ENCODE data around the gene PCNA.

DNA sequence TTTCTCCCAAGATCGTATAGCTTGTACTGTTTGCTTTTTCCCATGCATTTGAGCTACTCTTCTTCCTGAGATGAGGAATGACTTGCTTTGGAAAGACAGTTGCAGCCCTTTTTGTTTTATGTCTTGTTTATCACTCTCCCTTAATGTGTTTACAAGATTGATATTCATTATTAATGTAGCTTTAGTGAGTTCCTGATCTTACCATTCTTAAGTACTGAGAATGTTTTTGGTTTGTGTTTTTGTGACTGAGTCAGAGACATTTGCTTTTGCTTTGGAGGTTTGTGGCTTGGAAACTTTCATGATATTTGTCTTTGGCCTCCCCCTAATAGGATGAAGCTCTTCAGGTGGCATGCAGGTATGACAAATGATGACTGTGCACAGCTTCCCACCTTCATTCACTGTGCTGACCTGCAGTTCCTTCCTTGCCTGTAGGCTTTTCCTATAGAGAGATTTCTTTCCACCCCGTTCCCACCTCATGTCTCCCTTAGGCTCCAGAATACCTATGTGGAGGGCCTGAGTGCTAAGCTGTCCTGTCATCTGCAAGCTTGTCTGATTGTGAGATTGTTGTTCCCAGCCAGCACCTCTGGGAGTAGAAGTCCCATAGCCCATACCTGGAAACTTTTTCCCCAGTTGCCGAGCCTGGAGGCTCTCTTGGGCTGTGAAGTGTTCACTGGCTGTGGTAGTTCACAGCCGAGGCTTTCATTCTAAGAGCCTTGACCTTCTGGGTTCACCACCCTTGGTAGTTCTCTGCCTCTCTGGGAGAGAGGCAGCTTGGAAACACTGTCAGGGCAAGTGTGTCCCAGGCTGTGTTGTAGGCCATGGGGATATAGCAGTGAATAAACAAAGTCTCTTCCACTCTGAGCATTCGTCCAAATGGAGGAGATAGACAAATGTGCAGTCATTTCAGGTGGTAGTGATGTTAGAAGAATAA is 34.1 kb upstream of the PCNA start:
- TF ChIP-seq POLR2A (IDR thresholded peaks at IDR 0.05): no peak
- TF ChIP-seq, protein P1, sequence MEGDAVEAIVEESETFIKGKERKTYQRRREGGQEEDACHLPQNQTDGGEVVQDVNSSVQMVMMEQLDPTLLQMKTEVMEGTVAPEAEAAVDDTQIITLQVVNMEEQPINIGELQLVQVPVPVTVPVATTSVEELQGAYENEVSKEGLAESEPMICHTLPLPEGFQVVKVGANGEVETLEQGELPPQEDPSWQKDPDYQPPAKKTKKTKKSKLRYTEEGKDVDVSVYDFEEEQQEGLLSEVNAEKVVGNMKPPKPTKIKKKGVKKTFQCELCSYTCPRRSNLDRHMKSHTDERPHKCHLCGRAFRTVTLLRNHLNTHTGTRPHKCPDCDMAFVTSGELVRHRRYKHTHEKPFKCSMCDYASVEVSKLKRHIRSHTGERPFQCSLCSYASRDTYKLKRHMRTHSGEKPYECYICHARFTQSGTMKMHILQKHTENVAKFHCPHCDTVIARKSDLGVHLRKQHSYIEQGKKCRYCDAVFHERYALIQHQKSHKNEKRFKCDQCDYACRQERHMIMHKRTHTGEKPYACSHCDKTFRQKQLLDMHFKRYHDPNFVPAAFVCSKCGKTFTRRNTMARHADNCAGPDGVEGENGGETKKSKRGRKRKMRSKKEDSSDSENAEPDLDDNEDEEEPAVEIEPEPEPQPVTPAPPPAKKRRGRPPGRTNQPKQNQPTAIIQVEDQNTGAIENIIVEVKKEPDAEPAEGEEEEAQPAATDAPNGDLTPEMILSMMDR (IDR thresholded peaks at IDR 0.05): no peak
- TF ChIP-seq EP300 (IDR thresholded peaks at IDR 0.05): no peak

Data from tibial nerve (tissue), 4 donors.